Measurements from ENCODE around the gene MYPN.

DNA sequence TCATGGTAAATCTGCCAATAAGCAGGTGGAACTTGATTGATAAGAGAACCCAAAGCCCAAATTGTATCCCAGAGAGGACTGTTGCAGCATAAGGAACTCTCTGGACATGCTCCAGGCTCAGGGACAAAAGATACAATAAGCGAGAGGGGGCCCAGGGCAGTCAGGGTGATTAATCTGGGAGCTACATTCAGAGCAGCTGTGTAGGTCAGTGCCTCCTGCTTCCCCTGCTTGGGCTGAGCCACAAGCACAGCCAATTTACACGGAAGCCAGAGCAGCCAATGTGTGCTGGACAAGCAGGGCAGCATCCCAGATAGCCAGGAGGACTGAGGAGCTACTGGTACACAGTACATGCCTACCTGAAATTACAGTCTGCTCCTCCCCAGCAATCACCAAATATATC, 24.2 kb downstream of the MYPN start:
- TF ChIP-seq POLR2AphosphoS5 (IDR thresholded peaks at IDR 0.05; ENCODE audit: low read depth, low read length) (no peak), TAF1 (IDR thresholded peaks at IDR 0.05; ENCODE audit: borderline replicate concordance, insufficient read depth, low read length) (no peak), SIN3A (IDR thresholded peaks at IDR 0.05; ENCODE audit: borderline replicate concordance, insufficient read depth, low read length) (no peak), FOXP2 (optimal IDR thresholded peaks at IDR 0.05; ENCODE audit: borderline replicate concordance, extremely low read depth, extremely low read length, insufficient read depth) (no peak)
- TF ChIP-seq, protein P1, sequence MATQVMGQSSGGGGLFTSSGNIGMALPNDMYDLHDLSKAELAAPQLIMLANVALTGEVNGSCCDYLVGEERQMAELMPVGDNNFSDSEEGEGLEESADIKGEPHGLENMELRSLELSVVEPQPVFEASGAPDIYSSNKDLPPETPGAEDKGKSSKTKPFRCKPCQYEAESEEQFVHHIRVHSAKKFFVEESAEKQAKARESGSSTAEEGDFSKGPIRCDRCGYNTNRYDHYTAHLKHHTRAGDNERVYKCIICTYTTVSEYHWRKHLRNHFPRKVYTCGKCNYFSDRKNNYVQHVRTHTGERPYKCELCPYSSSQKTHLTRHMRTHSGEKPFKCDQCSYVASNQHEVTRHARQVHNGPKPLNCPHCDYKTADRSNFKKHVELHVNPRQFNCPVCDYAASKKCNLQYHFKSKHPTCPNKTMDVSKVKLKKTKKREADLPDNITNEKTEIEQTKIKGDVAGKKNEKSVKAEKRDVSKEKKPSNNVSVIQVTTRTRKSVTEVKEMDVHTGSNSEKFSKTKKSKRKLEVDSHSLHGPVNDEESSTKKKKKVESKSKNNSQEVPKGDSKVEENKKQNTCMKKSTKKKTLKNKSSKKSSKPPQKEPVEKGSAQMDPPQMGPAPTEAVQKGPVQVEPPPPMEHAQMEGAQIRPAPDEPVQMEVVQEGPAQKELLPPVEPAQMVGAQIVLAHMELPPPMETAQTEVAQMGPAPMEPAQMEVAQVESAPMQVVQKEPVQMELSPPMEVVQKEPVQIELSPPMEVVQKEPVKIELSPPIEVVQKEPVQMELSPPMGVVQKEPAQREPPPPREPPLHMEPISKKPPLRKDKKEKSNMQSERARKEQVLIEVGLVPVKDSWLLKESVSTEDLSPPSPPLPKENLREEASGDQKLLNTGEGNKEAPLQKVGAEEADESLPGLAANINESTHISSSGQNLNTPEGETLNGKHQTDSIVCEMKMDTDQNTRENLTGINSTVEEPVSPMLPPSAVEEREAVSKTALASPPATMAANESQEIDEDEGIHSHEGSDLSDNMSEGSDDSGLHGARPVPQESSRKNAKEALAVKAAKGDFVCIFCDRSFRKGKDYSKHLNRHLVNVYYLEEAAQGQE (IDR thresholded peaks at IDR 0.05; ENCODE audit: insufficient read depth in 1 of 2, low read depth in 2 of 2, low read length in 2 of 2), result no peak
